GM12878 (cell line): ENCODE data around the gene PSG3. TPM values are rescaled to one million over a fixed set of nuclear protein-coding genes. Genes with fewer than 3 reads are reported as not detected.

Experiments used
- ATAC-seq: fragments of 200-7000 bp; cut with Tn5 transposase; 3 replicates; pipeline ENCODE4 v1.9.1; 2020; ENCODE audit warnings: mild to moderate bottlenecking, moderate library complexity
- BruUV-seq: library from RNA; stranded (reverse); fragments of 400-500 nt; replicated peaks from 2 replicates; lab custom pipeline; 2021; lab: Mats Ljungman, UMichigan
- CTCF ChIA-PET: fragments of 300-600 bp; sonication (Branson Sonifier 250); formaldehyde crosslinking; extraction: SDS; loops from one replicate; lab custom pipeline; 2021; ENCODE audit warnings: inconsistent platforms; lab: Yijun Ruan, JAX
- POLR2A ChIA-PET: fragments of 350-600 bp; formaldehyde crosslinking; extraction: SDS; loops from one replicate; lab custom pipeline; 2021; ENCODE audit warnings: inconsistent platforms; lab: Charles Lee
- RAD21 ChIA-PET: fragments of 300-600 bp; sonication (Branson Sonifier 250); formaldehyde crosslinking; loops from one replicate; lab custom pipeline; 2023; ENCODE audit warnings: antibody characterized with exemption; ENCODE audit not compliant: unreplicated experiment; lab: Charles Lee
- SMC1A ChIA-PET: fragments of 300-600 bp; sonication (Branson Sonifier 250); formaldehyde crosslinking; loops from one replicate; lab custom pipeline; 2023; ENCODE audit not compliant: unreplicated experiment, uncharacterized antibody; lab: Charles Lee
- DNase-seq: peaks from one replicate; pipeline ENCODE4 v3.0.0-alpha.2; 2011; ENCODE audit warnings: low read depth, low spot score
- FAIRE-seq: peaks from 3 replicates; lab custom pipeline; 2011; peaks lifted over from hg19 to GRCh38; lab: Jason Lieb, UNC
- H2AFZ ChIP-seq: 2 replicates; pipeline ENCODE4 v1.6.0; 2011; ENCODE audit warnings: low read depth, low read length, control low read depth; ENCODE audit not compliant: control insufficient read depth
- H3K27ac ChIP-seq: 2 replicates; pipeline ENCODE4 v1.5.1; 2011; ENCODE audit warnings: control low read depth; ENCODE audit not compliant: control insufficient read depth, insufficient read depth
- H3K27me3 ChIP-seq, 2 experiments: replicated peaks in 1 of 2; 2 replicates each; pipeline versions ENCODE4 v1.6.0 to v1.6.1; 2011; ENCODE audit warnings: low read length in 1 of 2; ENCODE audit not compliant: control insufficient read depth in 2 of 2, insufficient read depth in 2 of 2
- H3K36me3 ChIP-seq, 2 experiments: 2 replicates each; pipeline ENCODE4 v1.5.1; 2011; ENCODE audit warnings: low read length in 1 of 2; ENCODE audit not compliant: control insufficient read depth in 2 of 2, insufficient read depth in 2 of 2
- H3K4me1 ChIP-seq: 2 replicates; pipeline ENCODE4 v1.6.1; 2011; ENCODE audit warnings: mild to moderate bottlenecking, low read length, moderate library complexity, mixed read lengths; ENCODE audit not compliant: control insufficient read depth, insufficient read depth
- H3K4me2 ChIP-seq: 2 replicates; pipeline ENCODE4 v1.6.0; 2011; ENCODE audit warnings: control low read depth; ENCODE audit not compliant: control insufficient read depth, insufficient read depth
- H3K4me3 ChIP-seq: fragments of 200-600 bp; sonication (generic); 2 replicates; pipeline ENCODE4 v1.5.1; 2016
- H3K79me2 ChIP-seq: 2 replicates; pipeline ENCODE4 v1.6.0; 2011; ENCODE audit warnings: low read length; ENCODE audit not compliant: control insufficient read depth, insufficient read depth
- H3K9ac ChIP-seq: 2 replicates; pipeline ENCODE4 v1.8.0; 2011; ENCODE audit warnings: low read length, control low read depth, mixed read lengths; ENCODE audit not compliant: control insufficient read depth, insufficient read depth
- H3K9me3 ChIP-seq: replicated peaks from 3 replicates; pipeline ENCODE4 v1.5.1; 2011; ENCODE audit warnings: mild to moderate bottlenecking, low read length; ENCODE audit not compliant: control insufficient read depth, insufficient read depth
- H4K20me1 ChIP-seq: 2 replicates; pipeline ENCODE4 v1.6.0; 2011; ENCODE audit not compliant: control insufficient read depth, insufficient read depth
- GABPA ChIP-seq: IDR thresholded peaks from 2 replicates; pipeline ENCODE4 v1.6.1; 2014; ENCODE audit warnings: antibody characterized with exemption, low read depth, mild to moderate bottlenecking, inconsistent platforms
- MTA2 ChIP-seq: fragments of 450-650 bp; IDR thresholded peaks from 2 replicates; pipeline ENCODE4 v1.6.1; 2016; ENCODE audit warnings: low read depth, mild to moderate bottlenecking, moderate library complexity
- MYC ChIP-seq: IDR thresholded peaks from 2 replicates; pipeline ENCODE4 v1.6.1; 2011; ENCODE audit warnings: mild to moderate bottlenecking, low read length, moderate library complexity, inconsistent platforms; ENCODE audit not compliant: insufficient read depth, insufficient replicate concordance, insufficient read length, severe bottlenecking
- NFYA ChIP-seq: IDR thresholded peaks from 2 replicates; pipeline ENCODE4 v1.6.1; 2011; ENCODE audit warnings: low read depth, mild to moderate bottlenecking, low read length, improper control_type of control experiment, borderline replicate concordance
- PAX8 ChIP-seq: fragments of 450-650 bp; IDR thresholded peaks from 2 replicates; pipeline ENCODE4 v1.6.1; 2017; ENCODE audit warnings: mild to moderate bottlenecking, moderate library complexity
- PML ChIP-seq: IDR thresholded peaks from 2 replicates; pipeline ENCODE4 v1.6.1; 2012; ENCODE audit warnings: low read length, inconsistent platforms
- PRDM15 ChIP-seq: fragments of 450-650 bp; formaldehyde crosslinking; IDR thresholded peaks from 2 replicates; pipeline ENCODE4 v1.4.0; 2020; ENCODE audit warnings: mild to moderate bottlenecking, moderate library complexity
- RAD21 ChIP-seq: IDR thresholded peaks from 2 replicates; pipeline ENCODE4 v1.6.1; 2011; ENCODE audit warnings: mild to moderate bottlenecking, low read depth, low read length, moderate library complexity; ENCODE audit not compliant: insufficient read depth
- SMAD1 ChIP-seq: fragments of 450-650 bp; IDR thresholded peaks from 2 replicates; pipeline ENCODE4 v1.6.1; 2018; ENCODE audit warnings: mild to moderate bottlenecking, low read depth; ENCODE audit not compliant: partially characterized antibody
- SMAD5 ChIP-seq: IDR thresholded peaks from 2 replicates; pipeline ENCODE4 v1.6.1; 2016; ENCODE audit warnings: antibody characterized with exemption, low read depth
- TCF12 ChIP-seq: IDR thresholded peaks from 2 replicates; pipeline ENCODE4 v1.6.1; 2011; ENCODE audit warnings: low read depth, mild to moderate bottlenecking, low read length
- ZNF687 ChIP-seq: fragments of 450-650 bp; IDR thresholded peaks from 2 replicates; pipeline ENCODE4 v1.6.1; 2017; ENCODE audit warnings: mild to moderate bottlenecking, moderate library complexity
- WGBS: methylation state at CpG from one replicate; pipeline ENCODE4 v1.1.6; 2016; ENCODE audit warnings: low lambda C conversion rate; ENCODE audit not compliant: insufficient replicate concordance, insufficient coverage; ENCODE audit errors: missing lambda C conversion rate; 5-methylcytosine and 5-hydroxymethylcytosine counted together
- in situ Hi-C: fragments of 300-500 bp; cut with MboI; formaldehyde crosslinking; loops from 9 replicates; pipeline ENCODE4 v1.14.3; 2018; ENCODE audit warnings: mixed read lengths
- intact Hi-C: fragments of 100-400 bp; cut with micrococcal nuclease; formaldehyde crosslinking; loops from one replicate; pipeline ENCODE4 v1.14.2; 2022; ENCODE audit not compliant: unreplicated experiment
- polyA plus RNA-seq, 11 experiments: library from polyadenylated mRNA; depleted of rRNA in 4 of 11; unstranded in 6 of 11; stranded (reverse) in 5 of 11; fragments of >200 nt; fragmentation: Nextera tagmentation in 4 of 11; fragmentation: Illumina TruSeq in 1 of 11; extraction: Ambion mirVana in 4 of 11; extraction: Trizol in 1 of 11; gene quantifications; 1 replicate in 1 of 11; 2 replicates in 10 of 11; pipeline versions ENCODE4 v1.2.1 to v1.2.3, GENCODE V29; 2011 to 2016; ENCODE audit warnings: inconsistent platforms in 2 of 11, missing spikeins in 2 of 11, low read depth in 1 of 11
- total RNA-seq, 4 experiments: library from RNA; depleted of rRNA in 3 of 4; stranded (reverse); fragments of >200 nt in 3 of 4; fragmentation: Illumina TruSeq in 1 of 4; extraction: Trizol in 1 of 4; gene quantifications; 2 replicates each; pipeline versions ENCODE4 v1.2.1 to v1.2.3, GENCODE V29; 2013 to 2021

PSG3 gene
- total and polyA plus RNA-seq, 10 of the 15 experiments (the other 5 are each of a cell fraction or from before 2014, with no cell fraction given), result not detected

- TF ChIP-seq MYC (no peak), MTA2 (no peak)
Measured at GRCh38 chr19:42695811-42696503, 44.3 kb downstream of the PSG3 start (continued).

- no peaks in the 10 kb centered on the region for H3K4me1 ChIP-seq
- no TSS peak for BruUV-seq
- ChIA-PET CTCF (interaction anchor here (0.9 to 3.3 kb wide), 4 partner anchors 8 to 83 kb away, joined by 3 to 14 read pairs (median 4); no protein-coding TSS in a partner anchor), SMC1A (no interaction called here), RAD21 (no interaction called here), POLR2A (no interaction called here)
- H3K27ac ChIP-seq, result no peak overlapping the region
- no peak overlapping the region for H3K4me3 ChIP-seq
- no peaks in the 10 kb centered on the region for H3K79me2 ChIP-seq
- no peaks in the 10 kb centered on the region for H4K20me1 ChIP-seq
- H3K9me3 ChIP-seq, result no peaks in the 10 kb centered on the region
- DNase-seq, result no peak
- no peak for FAIRE-seq
- in situ Hi-C loops (no loop called here), intact Hi-C loops (no loop called here)
- H3K4me2 ChIP-seq, result no peak overlapping the region
- no peaks in the 10 kb centered on the region; a peak in 1 of 4 replicates for H3K27me3 ChIP-seq
- H3K9ac ChIP-seq, result no peak overlapping the region
- H3K36me3 ChIP-seq, result no peaks in the 10 kb centered on the region
- whole genome bisulfite sequencing, result under 1% methylated on average over 5 of the region's 5 CpGs
- ATAC-seq, result peak; percentile 55; the same call in 2 of the 3 replicates
- no peak overlapping the region for H2AFZ ChIP-seq
- TF ChIP-seq PML, result no peak
- TF ChIP-seq GABPA, result no peak
- TF ChIP-seq PRDM15 (CRISPR knock-in tag), result no peak
- no peak for TF ChIP-seq SMAD1
- TF ChIP-seq TCF12, result no peak
- TF ChIP-seq PAX8, result no peak
- TF ChIP-seq SMAD5, result no peak
- TF ChIP-seq NFYA, result no peak
- no peak for TF ChIP-seq ZNF687
- TF ChIP-seq RAD21, result peak; percentile 48
Measured at GRCh38 chr19:42693760-42694350, 46.4 kb downstream of the PSG3 start.
